GM12864 (cell line): ENCODE data around the gene CDH2.
A peak's percentile ranks its signal among the peaks of the same experiment; 100 is the strongest.

Experiments used
- DNase-seq: peaks from one replicate; pipeline ENCODE4 v3.0.0-alpha.2; 2011; ENCODE audit warnings: low read depth
- H3K4me3 ChIP-seq: 2 replicates; pipeline ENCODE4 v1.5.1; 2011; ENCODE audit warnings: mild to moderate bottlenecking, low read depth, low read length, control low read depth
- CTCF ChIP-seq: IDR thresholded peaks from 2 replicates; pipeline ENCODE4 v1.5.1; 2011; ENCODE audit warnings: low read depth, mild to moderate bottlenecking, moderate library complexity, low read length, control low read depth, inconsistent platforms; ENCODE audit errors: missing control alignments

Gene CDH2

GRCh38 chr18:28198620-28199019 lies 21.7 kb upstream of the CDH2 start:
- no peak for DNase-seq
- H3K4me3 ChIP-seq = no peak overlapping the region
- TF ChIP-seq CTCF = no peak

- no peak for TF ChIP-seq CTCF
- H3K4me3 ChIP-seq = no peak overlapping the region
- no peak for DNase-seq
These were observed 16.3 kb upstream of the CDH2 start for GRCh38 chr18:28193177-28193778.

GRCh38 chr18:28189400-28190239 lies 12.7 kb upstream of the CDH2 start:
- TF ChIP-seq CTCF = peak; percentile 73
- DNase-seq = peak; percentile 33
- H3K4me3 ChIP-seq = no peak overlapping the region

GRCh38 chr18:28185121-28185520 lies 8.2 kb upstream of the CDH2 start:
- no peak for DNase-seq
- no peak for TF ChIP-seq CTCF
- H3K4me3 ChIP-seq = no peak overlapping the region

- TF ChIP-seq CTCF = no peak
- DNase-seq = no peak
- H3K4me3 ChIP-seq = no peak overlapping the region
These were observed 6.6 kb upstream of the CDH2 start for GRCh38 chr18:28183418-28184078.

GRCh38 chr18:28181616-28182015 lies 4.7 kb upstream of the CDH2 start:
- DNase-seq = no peak
- H3K4me3 ChIP-seq = no peak overlapping the region
- no peak for TF ChIP-seq CTCF
